ENCODE measurements around the gene NMNAT1.

GRCh38 chr1:9901148-9902059 lies 41.9 kb upstream of the NMNAT1 start:
- no peak for TF ChIP-seq CTCF (IDR thresholded peaks at IDR 0.05)
- TF ChIP-seq POLR2A (IDR thresholded peaks at IDR 0.05), result no peak
- no peak for TF ChIP-seq POLR2AphosphoS5 (IDR thresholded peaks at IDR 0.05)
